ENCODE measurements around the gene SRGAP2C.
"Not testable (repeated sequence)": the region's sequence is repeated elsewhere in the genome, so short reads cannot be mapped to it uniquely, and the experiment has no call there.

- TF ChIP-seq RAD21 (conservative IDR thresholded peaks at IDR 0.05 in 1 of 2, IDR thresholded peaks at IDR 0.05 in 1 of 2); CTCF (IDR thresholded peaks at IDR 0.05); ZC3H11A (IDR thresholded peaks at IDR 0.05); POLR2A (IDR thresholded peaks at IDR 0.05; ENCODE audit: low read length); HEYL (CRISPR knock-in tag; IDR thresholded peaks at IDR 0.05); SREBF2 (IDR thresholded peaks at IDR 0.05); MYC (IDR thresholded peaks at IDR 0.05; ENCODE audit: borderline replicate concordance, low read length); BCL3 (IDR thresholded peaks at IDR 0.05); REST (IDR thresholded peaks at IDR 0.05); TP53 (CRISPR knock-in tag; IDR thresholded peaks at IDR 0.05): not testable (repeated sequence)
Observed at GRCh38 chr1:121238384-121238783, 53.6 kb downstream of the SRGAP2C start.
